NCI-H146 treated with DMSO at 0.1 percent for 48 hours (cell line): ENCODE results near the gene DYNLL1.

ENCODE experiments used
- DNase-seq: peaks from one replicate; lab custom pipeline; 2025; ENCODE audit not compliant: unreplicated experiment; lab: John Stamatoyannopoulos, UW

Gene DYNLL1

DNA sequence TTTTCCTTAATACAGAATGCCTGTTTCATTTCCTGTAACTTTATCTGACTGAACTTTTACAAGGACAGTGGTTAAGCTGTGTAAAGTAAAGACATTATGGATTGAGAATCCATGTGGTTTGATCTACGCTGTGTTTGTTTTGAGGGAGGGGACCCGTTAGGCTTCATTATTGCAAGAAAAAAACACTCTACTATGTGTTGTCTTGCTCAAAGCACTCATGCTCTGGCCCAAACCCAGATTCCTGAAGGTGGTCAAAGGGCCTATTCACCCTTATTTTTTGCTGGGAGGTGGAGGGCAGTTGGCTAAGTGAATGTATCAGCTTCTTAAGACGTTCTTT lies 50.1 kb downstream of the DYNLL1 start:
- no peak for DNase-seq
